ENCODE measurements around the gene CABS1. TPM values are rescaled to one million over a fixed set of nuclear protein-coding genes. Genes with fewer than 3 reads are reported as not detected.

Gene CABS1
- total RNA-seq = not detected in 2 replicates

- no peak within 1 kb of the TSS for H3K27ac ChIP-seq (ENCODE audit: low read depth, low read length)
- no peaks in the 10 kb centered on the region for H3K4me1 ChIP-seq (ENCODE audit: insufficient read depth, low read length)
- no peak within 1 kb of the TSS for H3K4me2 ChIP-seq (ENCODE audit: insufficient read depth, low read length)
- TF ChIP-seq, protein P1, sequence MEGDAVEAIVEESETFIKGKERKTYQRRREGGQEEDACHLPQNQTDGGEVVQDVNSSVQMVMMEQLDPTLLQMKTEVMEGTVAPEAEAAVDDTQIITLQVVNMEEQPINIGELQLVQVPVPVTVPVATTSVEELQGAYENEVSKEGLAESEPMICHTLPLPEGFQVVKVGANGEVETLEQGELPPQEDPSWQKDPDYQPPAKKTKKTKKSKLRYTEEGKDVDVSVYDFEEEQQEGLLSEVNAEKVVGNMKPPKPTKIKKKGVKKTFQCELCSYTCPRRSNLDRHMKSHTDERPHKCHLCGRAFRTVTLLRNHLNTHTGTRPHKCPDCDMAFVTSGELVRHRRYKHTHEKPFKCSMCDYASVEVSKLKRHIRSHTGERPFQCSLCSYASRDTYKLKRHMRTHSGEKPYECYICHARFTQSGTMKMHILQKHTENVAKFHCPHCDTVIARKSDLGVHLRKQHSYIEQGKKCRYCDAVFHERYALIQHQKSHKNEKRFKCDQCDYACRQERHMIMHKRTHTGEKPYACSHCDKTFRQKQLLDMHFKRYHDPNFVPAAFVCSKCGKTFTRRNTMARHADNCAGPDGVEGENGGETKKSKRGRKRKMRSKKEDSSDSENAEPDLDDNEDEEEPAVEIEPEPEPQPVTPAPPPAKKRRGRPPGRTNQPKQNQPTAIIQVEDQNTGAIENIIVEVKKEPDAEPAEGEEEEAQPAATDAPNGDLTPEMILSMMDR (IDR thresholded peaks at IDR 0.05; ENCODE audit: extremely low read depth, low read depth, low read length) = no peak
- no peak within 1 kb of the TSS for H3K4me3 ChIP-seq (ENCODE audit: insufficient read depth, low read length)
- H3K36me3 ChIP-seq (ENCODE audit: insufficient read depth, low read length) = no peaks in the 10 kb centered on the region
- DNase-seq (ENCODE audit: insufficient read length, low spot score, missing footprints) = no peak
- no peaks in the 10 kb centered on the region for H3K79me2 ChIP-seq (ENCODE audit: insufficient read depth, low read length)
- no peak within 1 kb of the TSS for H2AFZ ChIP-seq (ENCODE audit: low read length)
- no peaks in the 10 kb centered on the region for H4K20me1 ChIP-seq (ENCODE audit: insufficient read depth, low read length)
- H3K27me3 ChIP-seq (ENCODE audit: insufficient read depth, low read length) = no peaks in the 10 kb centered on the region
- no peaks in the 10 kb centered on the region for H3K9me3 ChIP-seq (ENCODE audit: low read depth, low read length)
Observed at GRCh38 chr4:70334681-70335080, at the start of gene CABS1. CABS1 (plus strand) TSS chr4:70334981; CDS start chr4:70335040, 59 bp downstream.

- Histone ChIP-seq H3K27ac (ENCODE audit: low read depth, low read length) (no peak overlapping the region), H3K4me2 (ENCODE audit: insufficient read depth, low read length) (no peak overlapping the region), H4K20me1 (ENCODE audit: insufficient read depth, low read length) (no peaks in the 10 kb centered on the region), H2AFZ (ENCODE audit: low read length) (no peak overlapping the region), H3K9me3 (ENCODE audit: low read depth, low read length) (no peaks in the 10 kb centered on the region), H3K4me1 (ENCODE audit: insufficient read depth, low read length) (no peaks in the 10 kb centered on the region), H3K36me3 (ENCODE audit: insufficient read depth, low read length) (no peaks in the 10 kb centered on the region), H3K4me3 (ENCODE audit: insufficient read depth, low read length) (no peak overlapping the region), H3K27me3 (ENCODE audit: insufficient read depth, low read length) (no peaks in the 10 kb centered on the region), H3K79me2 (ENCODE audit: insufficient read depth, low read length) (no peaks in the 10 kb centered on the region)
- TF ChIP-seq, protein P1 (IDR thresholded peaks at IDR 0.05; ENCODE audit: extremely low read depth, low read depth, low read length) = no peak
- no peak for DNase-seq (ENCODE audit: insufficient read length, low spot score, missing footprints)
Observed at GRCh38 chr4:70288651-70289050, 46.1 kb upstream of the CABS1 start.

DNA sequence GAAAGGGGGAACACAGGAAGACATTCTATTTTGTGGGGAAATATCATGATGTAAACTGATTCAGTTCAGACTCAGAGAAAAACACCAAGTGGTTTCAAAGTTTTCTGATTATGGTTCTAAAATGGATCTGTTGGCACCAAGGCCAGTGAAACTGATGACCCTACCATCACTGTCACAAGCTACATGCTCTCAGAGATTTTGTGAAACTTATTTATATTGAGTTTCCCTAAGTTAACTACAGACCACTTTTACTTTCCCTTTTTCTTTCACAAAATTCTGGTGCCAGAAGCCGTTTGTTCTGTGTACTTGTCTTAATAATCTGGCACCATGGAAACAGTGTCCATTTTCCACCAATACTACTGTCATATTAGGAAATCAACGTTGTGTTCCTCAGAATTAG, 43.4 kb upstream of the CABS1 start:
- Histone ChIP-seq H2AFZ (ENCODE audit: low read length) (no peak overlapping the region), H3K4me3 (ENCODE audit: insufficient read depth, low read length) (no peak overlapping the region), H3K4me1 (ENCODE audit: insufficient read depth, low read length) (no peaks in the 10 kb centered on the region), H4K20me1 (ENCODE audit: insufficient read depth, low read length) (no peaks in the 10 kb centered on the region), H3K79me2 (ENCODE audit: insufficient read depth, low read length) (no peaks in the 10 kb centered on the region), H3K27ac (ENCODE audit: low read depth, low read length) (no peak overlapping the region), H3K4me2 (ENCODE audit: insufficient read depth, low read length) (no peak overlapping the region), H3K9me3 (ENCODE audit: low read depth, low read length) (no peaks in the 10 kb centered on the region), H3K27me3 (ENCODE audit: insufficient read depth, low read length) (no peaks in the 10 kb centered on the region), H3K36me3 (ENCODE audit: insufficient read depth, low read length) (no peaks in the 10 kb centered on the region)
- TF ChIP-seq, protein P1 (IDR thresholded peaks at IDR 0.05; ENCODE audit: extremely low read depth, low read depth, low read length) = no peak
- DNase-seq (ENCODE audit: insufficient read length, low spot score, missing footprints) = peak; percentile 9

GRCh38 chr4:70297576-70297975, 37.2 kb upstream of the CABS1 start:
- Histone ChIP-seq H3K27me3 (ENCODE audit: insufficient read depth, low read length) (no peaks in the 10 kb centered on the region), H3K4me1 (ENCODE audit: insufficient read depth, low read length) (no peaks in the 10 kb centered on the region), H4K20me1 (ENCODE audit: insufficient read depth, low read length) (no peaks in the 10 kb centered on the region), H3K36me3 (ENCODE audit: insufficient read depth, low read length) (no peaks in the 10 kb centered on the region), H2AFZ (ENCODE audit: low read length) (no peak overlapping the region), H3K79me2 (ENCODE audit: insufficient read depth, low read length) (no peaks in the 10 kb centered on the region), H3K4me3 (ENCODE audit: insufficient read depth, low read length) (no peak overlapping the region), H3K4me2 (ENCODE audit: insufficient read depth, low read length) (no peak overlapping the region), H3K9me3 (ENCODE audit: low read depth, low read length) (no peaks in the 10 kb centered on the region), H3K27ac (ENCODE audit: low read depth, low read length) (no peak overlapping the region)
- DNase-seq (ENCODE audit: insufficient read length, low spot score, missing footprints) = no peak
- TF ChIP-seq, protein P1 (IDR thresholded peaks at IDR 0.05; ENCODE audit: extremely low read depth, low read depth, low read length) = no peak
